T-helper 1 cell treated with Interleukin-12 subunit alpha and Interleukin-12 subunit beta and Interleukin-4 antibody, amounts not matched to agents 30 ng/mL and 1 ng/mL, for 36 hours (primary cell): ENCODE measurements around the gene BTN1A1. TPM values are rescaled to one million over a fixed set of nuclear protein-coding genes. Genes with fewer than 3 reads are reported as not detected.
"Not testable (repeated sequence)": the region's sequence is repeated elsewhere in the genome, so short reads cannot be mapped to it uniquely, and the experiment has no call there.

ENCODE experiments used
- intact Hi-C: fragments of 100-400 bp; cut with micrococcal nuclease; formaldehyde crosslinking; loops from one replicate; pipeline ENCODE4 v1.15.1; 2024
- total RNA-seq: library from RNA; stranded (reverse); gene quantifications from 2 replicates; pipeline ENCODE4 v1.2.3, GENCODE V29; 2022

BTN1A1 gene
- total RNA-seq: not detected in 2 replicates

GRCh38 chr6:26500102-26500501, at the start of gene BTN1A1:
TSS of gene BTN1A1 (plus strand) at chr6:26500303. CDS start at chr6:26501287, 984 bp downstream.
- intact Hi-C loops: loop anchor here (2.0 kb wide), 1 partner anchor 21 kb away; no protein-coding TSS in a partner anchor

- intact Hi-C loops: no loop called here
Observed at GRCh38 chr6:26452631-26453235, 47.4 kb upstream of the BTN1A1 start.

- intact Hi-C loops: loop anchor here (5.0 kb wide), 1 partner anchor 72 kb away; the partner anchor contains the start of gene BTN2A2
Observed at GRCh38 chr6:26454631-26455030, 45.5 kb upstream of the BTN1A1 start.

- intact Hi-C loops: loop anchor here (5.0 kb wide), 1 partner anchor 73 kb away; the partner anchor contains the start of gene BTN2A2
Observed at GRCh38 chr6:26455357-26455970, 44.6 kb upstream of the BTN1A1 start.

- intact Hi-C loops: loop anchor here (1.0 to 5.0 kb wide), 11 partner anchors 16 to 139 kb away; partner anchors contain the start of genes ABT1, BTN2A2, BTN3A1 and BTN3A2
Observed at GRCh38 chr6:26457264-26457805, 42.8 kb upstream of the BTN1A1 start.

- intact Hi-C loops: loop anchor here (1.0 to 5.0 kb wide), 12 partner anchors 15 to 138 kb away; partner anchors contain the start of genes ABT1, BTN2A2, BTN3A1 and BTN3A2
Observed at GRCh38 chr6:26457806-26458688, 42.1 kb upstream of the BTN1A1 start, which contains the start of gene BTN2A1. TSS of gene BTN2A1 (plus strand) at chr6:26457955. CDS start at chr6:26458637, 682 bp downstream.

GRCh38 chr6:26459023-26459810, 40.9 kb upstream of the BTN1A1 start:
- intact Hi-C loops: loop anchor here (5.0 kb wide), 1 partner anchor 77 kb away; the partner anchor contains the start of gene BTN2A2

GRCh38 chr6:26461353-26461752, 38.8 kb upstream of the BTN1A1 start:
- intact Hi-C loops: not testable (repeated sequence)

GRCh38 chr6:26464014-26464413, 36.1 kb upstream of the BTN1A1 start:
- intact Hi-C loops: no loop called here

- intact Hi-C loops: no loop called here
Observed at GRCh38 chr6:26464416-26465131, 35.5 kb upstream of the BTN1A1 start.

GRCh38 chr6:26465776-26466175, 34.3 kb upstream of the BTN1A1 start:
- intact Hi-C loops: no loop called here

GRCh38 chr6:26468829-26469228, 31.3 kb upstream of the BTN1A1 start:
- intact Hi-C loops: no loop called here

GRCh38 chr6:26470643-26471042, 29.5 kb upstream of the BTN1A1 start:
- intact Hi-C loops: loop anchor here (5.0 kb wide), 1 partner anchor 82 kb away; no protein-coding TSS in a partner anchor

- intact Hi-C loops: loop anchor here (5.0 kb wide), 1 partner anchor 80 kb away; no protein-coding TSS in a partner anchor
Observed at GRCh38 chr6:26471970-26472369, 28.1 kb upstream of the BTN1A1 start.

- intact Hi-C loops: loop anchor here (1.0 to 5.0 kb wide), 7 partner anchors 15 to 659 kb away; partner anchors contain the start of genes BTN2A1, BTN2A2, BTN3A1 and BTN3A3
Observed at GRCh38 chr6:26472549-26473290, 27.4 kb upstream of the BTN1A1 start.

GRCh38 chr6:26473429-26473757, 26.7 kb upstream of the BTN1A1 start:
- intact Hi-C loops: loop anchor here (1.0 to 5.0 kb wide), 7 partner anchors 16 to 658 kb away; partner anchors contain the start of genes BTN2A1, BTN2A2, BTN3A1 and BTN3A3

- intact Hi-C loops: loop anchor here (1.0 to 5.0 kb wide), 13 partner anchors 17 to 657 kb away; partner anchors contain the start of genes ABT1, BTN2A1, BTN2A2 and BTN3A1
Observed at GRCh38 chr6:26473758-26474438, 26.2 kb upstream of the BTN1A1 start.

- intact Hi-C loops: loop anchor here (1.0 to 5.0 kb wide), 7 partner anchors 47 to 122 kb away; partner anchors contain the start of genes ABT1, BTN3A2 and HMGN4
Observed at GRCh38 chr6:26474439-26474881, 25.6 kb upstream of the BTN1A1 start.
